BE2C (cell line): ENCODE results near the gene RPS6KA2.

Experiments used
- DNase-seq: peaks from one replicate; pipeline ENCODE4 v3.0.0-alpha.2; 2020
- H3K27me3 ChIP-seq: fragments of 250-450 bp; sonication (Bioruptor Pico); 2 replicates; pipeline ENCODE4 v1.5.1; 2020; ENCODE audit warnings: mild to moderate bottlenecking
- H3K36me3 ChIP-seq: fragments of 250-450 bp; sonication (Bioruptor Pico); 2 replicates; pipeline ENCODE4 v1.5.1; 2020; ENCODE audit warnings: mild to moderate bottlenecking
- H3K4me1 ChIP-seq: fragments of 250-450 bp; sonication (Bioruptor Pico); 2 replicates; pipeline ENCODE4 v1.5.1; 2020
- H3K4me3 ChIP-seq: 2 replicates; pipeline ENCODE4 v1.5.1; 2011; ENCODE audit warnings: low read depth, low read length
- H3K9me3 ChIP-seq: fragments of 250-450 bp; sonication (Bioruptor Pico); 2 replicates; pipeline ENCODE4 v1.5.1; 2020
- TF ChIP-seq, protein P1 (sequence below): IDR thresholded peaks from 2 replicates; pipeline ENCODE4 v1.5.1; 2012; ENCODE audit warnings: mild to moderate bottlenecking, low read depth, low read length

Gene RPS6KA2

DNA sequence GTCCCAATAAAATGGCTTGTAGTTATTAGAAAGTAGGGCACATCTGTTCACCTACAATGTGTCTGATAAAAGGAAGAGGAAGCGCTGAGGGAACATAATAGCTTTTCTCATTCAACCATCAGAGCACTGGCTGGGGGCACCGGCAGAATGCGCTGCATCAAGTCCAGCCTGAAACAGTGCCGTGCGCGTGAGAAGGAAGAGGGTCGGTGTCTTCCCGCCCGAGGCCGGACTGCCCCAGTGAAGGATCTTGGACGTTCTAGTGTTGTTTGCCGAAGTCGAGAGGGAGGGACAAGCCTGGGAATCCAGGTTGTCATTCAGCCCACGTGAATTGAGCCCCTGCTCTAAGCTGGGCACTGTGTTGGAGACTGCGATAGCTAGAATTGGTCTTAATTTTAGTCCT, 182.6 kb downstream of the RPS6KA2 start:
- DNase-seq = no peak
- Histone ChIP-seq H3K27me3 (no peaks in the 10 kb centered on the region), H3K4me1 (peaks cover 5% of the 10 kb centered on the region), H3K36me3 (peaks cover 12% of the 10 kb centered on the region; the same call in 1 of the 2 replicates), H3K9me3 (no peaks in the 10 kb centered on the region), H3K4me3 (no peak overlapping the region)
- TF ChIP-seq, protein P1, sequence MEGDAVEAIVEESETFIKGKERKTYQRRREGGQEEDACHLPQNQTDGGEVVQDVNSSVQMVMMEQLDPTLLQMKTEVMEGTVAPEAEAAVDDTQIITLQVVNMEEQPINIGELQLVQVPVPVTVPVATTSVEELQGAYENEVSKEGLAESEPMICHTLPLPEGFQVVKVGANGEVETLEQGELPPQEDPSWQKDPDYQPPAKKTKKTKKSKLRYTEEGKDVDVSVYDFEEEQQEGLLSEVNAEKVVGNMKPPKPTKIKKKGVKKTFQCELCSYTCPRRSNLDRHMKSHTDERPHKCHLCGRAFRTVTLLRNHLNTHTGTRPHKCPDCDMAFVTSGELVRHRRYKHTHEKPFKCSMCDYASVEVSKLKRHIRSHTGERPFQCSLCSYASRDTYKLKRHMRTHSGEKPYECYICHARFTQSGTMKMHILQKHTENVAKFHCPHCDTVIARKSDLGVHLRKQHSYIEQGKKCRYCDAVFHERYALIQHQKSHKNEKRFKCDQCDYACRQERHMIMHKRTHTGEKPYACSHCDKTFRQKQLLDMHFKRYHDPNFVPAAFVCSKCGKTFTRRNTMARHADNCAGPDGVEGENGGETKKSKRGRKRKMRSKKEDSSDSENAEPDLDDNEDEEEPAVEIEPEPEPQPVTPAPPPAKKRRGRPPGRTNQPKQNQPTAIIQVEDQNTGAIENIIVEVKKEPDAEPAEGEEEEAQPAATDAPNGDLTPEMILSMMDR = no peak

DNA sequence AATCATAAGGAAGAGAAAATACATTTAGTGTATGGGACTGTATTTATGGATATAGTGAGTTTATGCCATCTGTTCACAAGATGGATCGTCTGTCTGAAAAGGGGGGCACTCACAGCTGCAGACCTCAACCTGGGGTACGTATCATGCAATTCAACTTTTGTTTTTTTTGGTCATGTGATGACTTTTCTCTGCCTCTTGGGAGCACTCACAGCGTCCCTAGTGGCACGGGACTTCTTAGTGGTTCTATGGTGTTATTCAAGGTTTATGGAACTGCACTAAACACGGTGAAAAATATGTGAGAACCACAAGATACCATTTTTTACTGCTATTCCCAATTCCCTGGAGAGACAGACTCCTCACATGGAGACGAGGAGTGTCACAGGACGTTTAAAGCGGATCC, 183.9 kb downstream of the RPS6KA2 start:
- TF ChIP-seq, protein P1 = 0 out of 2 replicates have a peak, but pooled peaks have one; percentile 10
- no peaks in the 10 kb centered on the region for H3K27me3 ChIP-seq
- no peak overlapping the region for H3K4me3 ChIP-seq
- H3K36me3 ChIP-seq = peaks cover 11% of the 10 kb centered on the region
- H3K9me3 ChIP-seq = no peaks in the 10 kb centered on the region
- H3K4me1 ChIP-seq = peaks cover 8% of the 10 kb centered on the region
- no peak for DNase-seq

DNA sequence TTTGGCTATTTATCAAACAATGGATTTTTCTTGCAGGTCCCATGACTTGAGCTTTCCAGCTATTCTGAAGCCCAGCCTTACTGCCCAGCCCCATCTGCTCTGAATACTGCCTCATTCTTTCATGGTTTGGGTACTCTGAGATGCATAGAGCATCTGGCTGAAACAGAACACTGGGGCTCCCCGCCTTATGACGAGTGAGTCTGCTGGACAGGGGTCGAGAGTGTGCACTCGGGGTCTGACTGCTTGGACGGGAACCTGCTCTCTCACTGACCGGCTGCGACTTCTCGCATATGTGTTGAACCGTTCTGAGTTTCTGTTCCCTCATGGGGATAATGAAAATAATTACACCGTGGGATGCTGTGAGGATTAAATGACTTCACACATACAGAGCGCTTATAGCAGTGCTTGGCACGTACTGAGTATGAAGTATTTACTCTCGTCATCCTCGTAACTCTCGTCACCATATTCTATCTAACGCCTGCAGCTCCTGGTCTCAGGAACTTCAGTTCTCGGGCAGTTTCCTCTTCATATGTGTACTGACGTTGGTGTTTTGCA, 184.8 kb downstream of the RPS6KA2 start:
- Histone ChIP-seq H3K9me3 (no peaks in the 10 kb centered on the region), H3K27me3 (no peaks in the 10 kb centered on the region), H3K36me3 (peaks cover 12% of the 10 kb centered on the region), H3K4me3 (no peak overlapping the region), H3K4me1 (peaks cover 8% of the 10 kb centered on the region)
- TF ChIP-seq, protein P1 = no peak
- no peak for DNase-seq

DNA sequence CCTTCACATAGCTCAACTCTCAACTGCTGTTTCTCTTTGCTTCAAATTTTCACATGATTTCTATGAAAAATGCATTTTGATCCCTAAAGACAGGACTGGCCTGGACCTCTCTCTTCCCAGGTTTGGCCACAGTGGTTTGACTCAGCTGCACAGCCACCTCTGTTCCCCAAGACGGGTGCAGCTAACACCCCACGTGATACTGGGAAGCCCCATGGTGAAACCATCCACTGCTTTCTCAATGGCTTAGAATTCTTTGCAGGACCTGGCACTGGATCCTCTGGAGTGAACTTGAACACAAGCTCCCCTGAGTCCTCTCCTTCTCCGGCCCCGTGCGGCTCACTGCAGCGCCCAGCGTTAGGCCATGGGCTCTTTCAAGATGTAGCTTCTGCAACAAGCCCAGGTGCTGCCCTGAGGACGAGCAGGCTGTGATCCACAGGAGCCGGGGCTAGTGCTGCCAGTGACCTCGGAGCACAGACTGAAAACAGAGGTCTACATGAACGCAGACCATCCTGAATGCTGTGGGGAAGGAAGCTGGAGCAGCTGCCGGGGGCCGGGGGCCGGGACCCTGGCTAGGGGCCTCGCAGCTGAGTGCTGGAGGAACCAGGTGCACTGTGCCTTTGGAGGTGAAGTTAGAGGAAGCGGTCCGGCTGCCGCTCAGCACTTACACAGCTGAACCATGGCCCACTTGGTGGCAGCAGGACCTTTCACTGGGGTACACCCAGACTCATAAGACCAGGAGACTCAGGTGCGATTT, 185.5 kb downstream of the RPS6KA2 start:
- TF ChIP-seq, protein P1 = no peak
- Histone ChIP-seq H3K9me3 (no peaks in the 10 kb centered on the region), H3K36me3 (peaks cover 12% of the 10 kb centered on the region), H3K4me1 (peaks cover 8% of the 10 kb centered on the region), H3K4me3 (no peak overlapping the region), H3K27me3 (no peaks in the 10 kb centered on the region)
- no peak for DNase-seq

DNA sequence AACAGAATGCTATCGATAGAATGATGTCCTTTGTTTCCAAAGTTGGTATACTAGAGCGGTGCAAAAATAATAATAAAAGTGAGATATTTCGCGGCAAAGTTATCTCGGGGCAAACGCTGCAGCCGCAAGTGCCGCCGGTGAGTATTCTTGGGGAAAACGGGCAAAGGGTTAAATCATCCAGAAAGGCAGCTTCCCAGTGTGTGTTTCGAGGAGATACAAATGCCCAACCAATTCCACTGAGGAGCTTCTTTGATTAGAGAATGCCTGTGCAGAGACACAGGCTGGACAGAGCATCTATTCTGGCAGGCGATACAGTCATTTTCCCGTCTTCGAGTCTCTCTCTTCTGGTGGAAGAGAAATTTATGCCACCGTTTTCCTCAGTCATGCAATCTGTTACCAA, 186.3 kb downstream of the RPS6KA2 start:
- no peak for DNase-seq
- Histone ChIP-seq H3K27me3 (no peaks in the 10 kb centered on the region), H3K4me3 (no peak overlapping the region), H3K4me1 (peaks cover 8% of the 10 kb centered on the region), H3K9me3 (no peaks in the 10 kb centered on the region), H3K36me3 (peaks cover 4% of the 10 kb centered on the region)
- TF ChIP-seq, protein P1 = no peak

DNA sequence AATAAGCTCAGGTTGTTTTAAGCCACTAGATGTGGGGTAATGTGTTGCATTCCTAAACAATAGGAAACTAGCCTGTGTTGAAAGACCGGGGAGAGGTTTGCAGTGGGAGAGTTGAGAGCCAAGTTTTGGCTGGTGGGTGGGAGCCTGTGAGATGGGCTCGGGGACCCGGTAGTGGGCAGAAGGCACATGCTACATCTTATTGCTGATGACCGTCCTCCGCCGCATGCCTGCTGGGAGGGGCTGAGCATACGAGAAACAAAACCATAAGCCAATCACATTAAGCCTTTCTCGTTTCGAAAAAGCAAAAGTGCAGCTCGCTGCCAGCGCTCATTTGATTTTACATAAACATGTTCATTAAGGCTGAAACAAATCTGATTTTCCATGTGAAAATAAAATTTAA, 186.9 kb downstream of the RPS6KA2 start:
- Histone ChIP-seq H3K9me3 (no peaks in the 10 kb centered on the region), H3K27me3 (no peaks in the 10 kb centered on the region), H3K4me3 (no peak overlapping the region), H3K36me3 (peaks cover 4% of the 10 kb centered on the region), H3K4me1 (peaks cover 8% of the 10 kb centered on the region)
- no peak for DNase-seq
- TF ChIP-seq, protein P1 = no peak
